ENCODE measurements around the gene RREB1. TPM values are rescaled to one million over a fixed set of nuclear protein-coding genes. Genes with fewer than 3 reads are reported as not detected.

The RREB1 gene
- total RNA-seq, 1 donor from 2014 or later, result 41.8 TPM

GRCh38 chr6:7295916-7296315 is 188.2 kb downstream of the RREB1 start:
- Histone ChIP-seq H3K4me3 (ENCODE audit: insufficient read depth, low read depth, low read length) (no peak overlapping the region), H3K27ac (ENCODE audit: low read depth, low read length) (no peak overlapping the region), H3K36me3 (ENCODE audit: insufficient read depth, low read length) (peaks cover 68% of the 10 kb centered on the region), H3K27me3 (ENCODE audit: insufficient read depth, low read length) (no peaks in the 10 kb centered on the region), H4K20me1 (ENCODE audit: insufficient read depth, low read length) (peaks cover 48% of the 10 kb centered on the region), H3K4me1 (ENCODE audit: insufficient read depth, low read length) (no peaks in the 10 kb centered on the region), H3K9ac (ENCODE audit: low read length) (no peak overlapping the region), H3K79me2 (ENCODE audit: insufficient read depth, low read length) (peaks cover 37% of the 10 kb centered on the region), H3K9me3 (ENCODE audit: insufficient read depth, low read depth, low read length) (no peaks in the 10 kb centered on the region), H2AFZ (ENCODE audit: low read depth, low read length) (no peak overlapping the region), H3K4me2 (ENCODE audit: low read length) (no peak overlapping the region)
- no peak for TF ChIP-seq EZH2 (IDR thresholded peaks at IDR 0.05; ENCODE audit: insufficient read depth, low read length)
- FAIRE-seq (no peak), DNase-seq (ENCODE audit: low read depth) (no peak)
- H3K9me3 Mint-ChIP-seq (ENCODE audit: unreplicated experiment), result no peaks in the 10 kb centered on the region
- peaks cover 4% of the 10 kb centered on the region for H3K36me3 Mint-ChIP-seq (ENCODE audit: low read depth, unreplicated experiment)
- H3K27me3 Mint-ChIP-seq (ENCODE audit: low read depth, unreplicated experiment), result no peaks in the 10 kb centered on the region
- no peak overlapping the region for H3K27ac Mint-ChIP-seq (ENCODE audit: unreplicated experiment)
- H3K4me1 Mint-ChIP-seq (ENCODE audit: low read depth, unreplicated experiment), result no peaks in the 10 kb centered on the region
- no peak overlapping the region for H3K4me3 Mint-ChIP-seq (ENCODE audit: unreplicated experiment)

GRCh38 chr6:7296602-7297001 is 188.8 kb downstream of the RREB1 start:
- H3K36me3 ChIP-seq (ENCODE audit: insufficient read depth, low read length), result peaks cover 71% of the 10 kb centered on the region
- H3K27ac ChIP-seq (ENCODE audit: low read depth, low read length), result no peak overlapping the region
- peaks cover 8% of the 10 kb centered on the region for H3K36me3 Mint-ChIP-seq (ENCODE audit: low read depth, unreplicated experiment)
- no peak for TF ChIP-seq EZH2 (IDR thresholded peaks at IDR 0.05; ENCODE audit: insufficient read depth, low read length)
- no peak for TF ChIP-seq CTCF (IDR thresholded peaks at IDR 0.05; ENCODE audit: insufficient read depth, low read depth, low read length)
- H3K27ac Mint-ChIP-seq (ENCODE audit: unreplicated experiment), result no peak overlapping the region
- H4K20me1 ChIP-seq (ENCODE audit: insufficient read depth, low read length), result peaks cover 55% of the 10 kb centered on the region
- no peak for FAIRE-seq
- H3K79me2 ChIP-seq (ENCODE audit: insufficient read depth, low read length), result peaks cover 44% of the 10 kb centered on the region
- DNase-seq (ENCODE audit: low read depth), result no peak
- H3K4me2 ChIP-seq (ENCODE audit: low read length), result no peak overlapping the region
- no peaks in the 10 kb centered on the region for H3K4me1 ChIP-seq (ENCODE audit: insufficient read depth, low read length)
- no peaks in the 10 kb centered on the region for H3K9me3 Mint-ChIP-seq (ENCODE audit: unreplicated experiment)
- H3K27me3 Mint-ChIP-seq (ENCODE audit: low read depth, unreplicated experiment), result no peaks in the 10 kb centered on the region
- H3K9me3 ChIP-seq (ENCODE audit: insufficient read depth, low read depth, low read length), result no peaks in the 10 kb centered on the region
- no peaks in the 10 kb centered on the region for H3K4me1 Mint-ChIP-seq (ENCODE audit: low read depth, unreplicated experiment)
- H3K27me3 ChIP-seq (ENCODE audit: insufficient read depth, low read length), result no peaks in the 10 kb centered on the region
- no peak overlapping the region for H2AFZ ChIP-seq (ENCODE audit: low read depth, low read length)
- no peak overlapping the region for H3K4me3 Mint-ChIP-seq (ENCODE audit: unreplicated experiment)
- H3K4me3 ChIP-seq (ENCODE audit: insufficient read depth, low read depth, low read length), result no peak overlapping the region
- H3K9ac ChIP-seq (ENCODE audit: low read length), result no peak overlapping the region

GRCh38 chr6:7298113-7298512 is 190.4 kb downstream of the RREB1 start:
- H3K36me3 Mint-ChIP-seq (ENCODE audit: low read depth, unreplicated experiment), result peaks cover 10% of the 10 kb centered on the region
- peaks cover 63% of the 10 kb centered on the region for H3K36me3 ChIP-seq (ENCODE audit: insufficient read depth, low read length)

More at GRCh38 chr6:7298113-7298512, 190.4 kb downstream of the RREB1 start:
- TF ChIP-seq EZH2 (IDR thresholded peaks at IDR 0.05; ENCODE audit: insufficient read depth, low read length) (no peak), CTCF (IDR thresholded peaks at IDR 0.05; ENCODE audit: insufficient read depth, low read depth, low read length) (no peak)
- Histone ChIP-seq H3K4me3 (ENCODE audit: insufficient read depth, low read depth, low read length) (no peak overlapping the region), H3K27me3 (ENCODE audit: insufficient read depth, low read length) (no peaks in the 10 kb centered on the region), H3K4me1 (ENCODE audit: insufficient read depth, low read length) (no peaks in the 10 kb centered on the region), H3K9ac (ENCODE audit: low read length) (no peak overlapping the region), H3K4me2 (ENCODE audit: low read length) (no peak overlapping the region), H3K9me3 (ENCODE audit: insufficient read depth, low read depth, low read length) (no peaks in the 10 kb centered on the region), H2AFZ (ENCODE audit: low read depth, low read length) (no peak overlapping the region), H4K20me1 (ENCODE audit: insufficient read depth, low read length) (peaks cover 56% of the 10 kb centered on the region), H3K79me2 (ENCODE audit: insufficient read depth, low read length) (peaks cover 46% of the 10 kb centered on the region), H3K27ac (ENCODE audit: low read depth, low read length) (no peak overlapping the region)
- FAIRE-seq (no peak), DNase-seq (ENCODE audit: low read depth) (no peak)
- Mint-ChIP-seq H3K27me3 (ENCODE audit: low read depth, unreplicated experiment) (no peaks in the 10 kb centered on the region), H3K27ac (ENCODE audit: unreplicated experiment) (no peak overlapping the region), H3K4me1 (ENCODE audit: low read depth, unreplicated experiment) (no peaks in the 10 kb centered on the region), H3K4me3 (ENCODE audit: unreplicated experiment) (no peak overlapping the region), H3K9me3 (ENCODE audit: unreplicated experiment) (no peaks in the 10 kb centered on the region)
